DND-41 (cell line): ENCODE measurements around the gene SIX1.

Experiments used
- ATAC-seq: fragments of 200-7000 bp; cut with Tn5 transposase; 3 replicates; pipeline ENCODE4 v1.9.1; 2021; ENCODE audit warnings: low read depth; ENCODE audit not compliant: insufficient read depth
- DNase-seq: peaks from one replicate; pipeline ENCODE4 v3.0.0-alpha.2; 2020
- H2AFZ ChIP-seq: 2 replicates; pipeline ENCODE4 v1.6.0; 2012; ENCODE audit warnings: low read depth, low read length
- H3K27ac ChIP-seq: 2 replicates; pipeline ENCODE4 v1.5.1; 2012; ENCODE audit warnings: low read length, inconsistent platforms
- H3K27me3 ChIP-seq: fragments of 200-600 bp; sonication (generic); 2 replicates; pipeline ENCODE4 v1.6.0; 2012; ENCODE audit warnings: low read length, mild to moderate bottlenecking, inconsistent platforms; ENCODE audit not compliant: insufficient read depth, poor library complexity
- H3K36me3 ChIP-seq: 2 replicates; pipeline ENCODE4 v1.5.1; 2012; ENCODE audit warnings: low read length, inconsistent platforms; ENCODE audit not compliant: insufficient read depth
- H3K4me1 ChIP-seq: 2 replicates; pipeline ENCODE4 v1.5.1; 2012; ENCODE audit warnings: mild to moderate bottlenecking, low read length; ENCODE audit not compliant: insufficient read depth
- H3K4me2 ChIP-seq: 2 replicates; pipeline ENCODE4 v1.6.0; 2012; ENCODE audit warnings: mild to moderate bottlenecking, moderate library complexity, low read length, inconsistent platforms; ENCODE audit not compliant: insufficient read depth
- H3K4me3 ChIP-seq, 2 experiments: fragments of 200-600 bp in 1 of 2; shearing (Covaris generic) in 1 of 2; 2 replicates each; pipeline ENCODE4 v1.5.1; 2012 to 2016; ENCODE audit warnings: inconsistent platforms in 2 of 2, low read length in 2 of 2, mild to moderate bottlenecking in 2 of 2, low read depth in 1 of 2, moderate library complexity in 1 of 2
- H3K79me2 ChIP-seq: 2 replicates; pipeline ENCODE4 v1.6.0; 2012; ENCODE audit warnings: low read length, inconsistent platforms; ENCODE audit not compliant: insufficient read depth
- H3K9ac ChIP-seq: 2 replicates; pipeline ENCODE4 v1.6.0; 2012; ENCODE audit warnings: low read depth, mild to moderate bottlenecking, inconsistent platforms, low read length, moderate library complexity
- H3K9me3 ChIP-seq: 2 replicates; pipeline ENCODE4 v1.5.1; 2012; ENCODE audit warnings: low read length, moderate library complexity, mild to moderate bottlenecking, inconsistent platforms; ENCODE audit not compliant: insufficient read depth, severe bottlenecking
- H4K20me1 ChIP-seq: 2 replicates; pipeline ENCODE4 v1.6.0; 2012; ENCODE audit warnings: low read length; ENCODE audit not compliant: insufficient read depth
- EZH2 ChIP-seq: IDR thresholded peaks from 3 replicates; pipeline ENCODE4 v1.6.1; 2012; ENCODE audit warnings: borderline replicate concordance, low read depth, mild to moderate bottlenecking, moderate library complexity, low read length, inconsistent platforms; ENCODE audit not compliant: severe bottlenecking
- TF ChIP-seq, protein P1 (sequence below): IDR thresholded peaks from 2 replicates; pipeline ENCODE4 v1.5.1; 2012; ENCODE audit warnings: borderline replicate concordance, low read length, moderate library complexity, mild to moderate bottlenecking; ENCODE audit not compliant: poor library complexity, severe bottlenecking; ENCODE audit errors: extremely low read depth

SIX1 gene

DNA sequence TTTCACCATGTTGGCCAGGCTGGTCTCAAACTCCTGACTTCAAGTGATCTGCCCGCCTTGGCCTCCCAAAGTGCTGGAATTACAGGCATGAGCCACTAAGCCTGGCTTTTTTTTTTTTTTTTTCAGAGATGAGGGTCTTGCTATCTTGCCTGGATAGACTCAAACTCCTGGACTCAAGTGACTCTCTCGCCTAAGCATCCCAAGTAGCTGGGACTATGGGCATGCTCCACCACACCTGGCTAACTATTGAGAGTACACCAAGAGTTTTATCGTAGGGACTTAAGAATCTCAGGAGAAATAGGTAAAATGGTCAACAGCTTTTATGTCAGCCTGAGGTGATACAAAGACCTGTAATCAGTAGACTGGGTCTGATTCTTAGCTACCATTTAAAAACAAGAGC is 31.2 kb upstream of the SIX1 start:
- H3K27me3 ChIP-seq = no peaks in the 10 kb centered on the region
- no peaks in the 10 kb centered on the region for H4K20me1 ChIP-seq
- no peaks in the 10 kb centered on the region for H3K9me3 ChIP-seq
- no peaks in the 10 kb centered on the region for H3K4me1 ChIP-seq
- no peak overlapping the region for H3K4me3 ChIP-seq
- TF ChIP-seq, protein P1, sequence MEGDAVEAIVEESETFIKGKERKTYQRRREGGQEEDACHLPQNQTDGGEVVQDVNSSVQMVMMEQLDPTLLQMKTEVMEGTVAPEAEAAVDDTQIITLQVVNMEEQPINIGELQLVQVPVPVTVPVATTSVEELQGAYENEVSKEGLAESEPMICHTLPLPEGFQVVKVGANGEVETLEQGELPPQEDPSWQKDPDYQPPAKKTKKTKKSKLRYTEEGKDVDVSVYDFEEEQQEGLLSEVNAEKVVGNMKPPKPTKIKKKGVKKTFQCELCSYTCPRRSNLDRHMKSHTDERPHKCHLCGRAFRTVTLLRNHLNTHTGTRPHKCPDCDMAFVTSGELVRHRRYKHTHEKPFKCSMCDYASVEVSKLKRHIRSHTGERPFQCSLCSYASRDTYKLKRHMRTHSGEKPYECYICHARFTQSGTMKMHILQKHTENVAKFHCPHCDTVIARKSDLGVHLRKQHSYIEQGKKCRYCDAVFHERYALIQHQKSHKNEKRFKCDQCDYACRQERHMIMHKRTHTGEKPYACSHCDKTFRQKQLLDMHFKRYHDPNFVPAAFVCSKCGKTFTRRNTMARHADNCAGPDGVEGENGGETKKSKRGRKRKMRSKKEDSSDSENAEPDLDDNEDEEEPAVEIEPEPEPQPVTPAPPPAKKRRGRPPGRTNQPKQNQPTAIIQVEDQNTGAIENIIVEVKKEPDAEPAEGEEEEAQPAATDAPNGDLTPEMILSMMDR = no peak
- no peak for TF ChIP-seq EZH2
- H3K36me3 ChIP-seq = no peaks in the 10 kb centered on the region
- no peak overlapping the region for H3K9ac ChIP-seq
- no peak overlapping the region for H2AFZ ChIP-seq
- no peaks in the 10 kb centered on the region for H3K79me2 ChIP-seq
- no peak overlapping the region for H3K27ac ChIP-seq
- H3K4me2 ChIP-seq = no peak overlapping the region
- ATAC-seq = no peak
- DNase-seq = no peak

DNA sequence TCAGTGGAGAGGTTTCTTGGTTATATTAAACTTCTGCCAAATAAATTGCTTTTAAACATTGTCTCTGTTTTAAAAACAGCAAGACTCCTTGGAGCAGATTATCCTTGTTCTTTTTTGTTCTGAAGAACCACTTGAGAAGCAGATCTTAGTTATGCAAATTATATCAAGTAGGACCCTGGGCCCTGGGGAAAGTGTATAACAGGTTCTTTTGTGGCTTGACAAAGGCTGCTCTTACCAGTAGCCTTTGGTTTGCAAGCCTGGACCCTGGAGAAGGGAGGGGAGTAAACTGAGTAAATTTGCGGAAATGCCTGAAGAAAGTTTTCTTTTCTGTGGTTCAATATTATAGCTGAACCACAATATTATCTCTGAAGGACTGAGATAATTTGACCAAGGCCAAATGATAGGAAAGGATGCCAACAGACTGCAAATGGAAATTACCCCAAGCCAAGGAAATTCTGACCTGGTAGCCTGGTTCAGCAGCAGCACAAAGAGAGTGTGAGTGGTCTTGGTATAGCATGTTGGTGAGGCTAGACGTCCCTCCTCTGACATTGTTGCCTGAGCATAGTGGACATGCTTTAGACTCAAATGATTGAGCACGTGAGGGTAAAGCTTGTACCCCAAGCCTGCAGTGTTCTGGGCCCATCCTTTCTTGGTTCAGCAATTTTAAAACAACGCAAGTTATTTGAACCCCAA is 30.4 kb upstream of the SIX1 start:
- no peak for DNase-seq
- H3K27me3 ChIP-seq = no peaks in the 10 kb centered on the region
- no peaks in the 10 kb centered on the region for H4K20me1 ChIP-seq
- H2AFZ ChIP-seq = no peak overlapping the region
- no peaks in the 10 kb centered on the region for H3K36me3 ChIP-seq
- no peaks in the 10 kb centered on the region for H3K79me2 ChIP-seq
- no peak overlapping the region for H3K4me3 ChIP-seq
- H3K4me2 ChIP-seq = no peak overlapping the region
- H3K4me1 ChIP-seq = no peaks in the 10 kb centered on the region
- TF ChIP-seq EZH2 = no peak
- TF ChIP-seq, protein P1 = no peak
- H3K9me3 ChIP-seq = no peaks in the 10 kb centered on the region
- H3K9ac ChIP-seq = no peak overlapping the region
- ATAC-seq = no peak
- H3K27ac ChIP-seq = no peak overlapping the region

DNA sequence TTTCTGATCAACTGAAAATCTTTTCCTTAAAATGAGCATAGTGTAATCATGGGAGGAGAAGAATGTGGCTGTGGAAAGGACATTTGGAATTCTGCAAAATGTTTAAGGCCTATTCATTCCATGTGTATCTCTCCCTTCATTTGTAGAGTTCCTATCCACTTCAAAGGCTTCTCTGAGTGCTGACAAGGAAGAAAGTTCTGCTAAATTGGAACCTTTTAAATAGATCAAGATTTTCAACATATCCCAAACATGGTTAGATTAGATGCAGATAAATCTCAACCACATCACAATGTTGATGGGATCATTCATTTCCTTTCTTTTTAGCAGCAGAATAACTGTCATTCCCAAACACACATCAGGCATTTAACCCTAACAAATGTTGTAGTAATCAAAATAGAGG is 28.4 kb upstream of the SIX1 start:
- no peaks in the 10 kb centered on the region for H3K9me3 ChIP-seq
- no peak overlapping the region for H3K9ac ChIP-seq
- DNase-seq = no peak
- H3K27ac ChIP-seq = no peak overlapping the region
- H3K79me2 ChIP-seq = no peaks in the 10 kb centered on the region
- TF ChIP-seq, protein P1 = no peak
- no peak for TF ChIP-seq EZH2
- H2AFZ ChIP-seq = no peak overlapping the region
- H3K36me3 ChIP-seq = no peaks in the 10 kb centered on the region
- H3K27me3 ChIP-seq = no peaks in the 10 kb centered on the region
- no peaks in the 10 kb centered on the region for H3K4me1 ChIP-seq
- no peak overlapping the region for H3K4me3 ChIP-seq
- ATAC-seq = no peak
- H4K20me1 ChIP-seq = no peaks in the 10 kb centered on the region
- H3K4me2 ChIP-seq = no peak overlapping the region

DNA sequence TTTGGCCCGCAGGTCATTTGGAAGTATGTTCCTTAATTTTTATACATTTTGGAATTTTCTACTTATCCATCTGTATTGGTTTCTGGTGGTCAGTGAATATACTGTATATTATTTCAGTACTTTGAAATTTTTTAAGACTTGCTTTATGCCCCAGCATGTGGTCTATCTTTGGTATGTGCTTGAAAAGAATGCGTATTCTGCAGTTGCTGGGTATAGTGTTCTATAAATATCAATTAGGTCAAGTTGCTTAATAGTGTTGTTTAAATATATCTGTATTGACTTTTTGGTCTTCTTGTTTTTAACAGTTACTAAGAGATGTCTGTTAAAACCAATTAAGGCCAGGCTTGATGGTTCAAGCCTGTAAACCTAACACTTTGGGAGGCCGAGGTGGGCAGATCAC is 21.7 kb upstream of the SIX1 start:
- no peak for TF ChIP-seq EZH2
- TF ChIP-seq, protein P1 = no peak
- H3K79me2 ChIP-seq = no peaks in the 10 kb centered on the region
- no peak overlapping the region for H3K4me2 ChIP-seq
- no peak overlapping the region for H3K27ac ChIP-seq
- no peak for ATAC-seq
- H4K20me1 ChIP-seq = no peaks in the 10 kb centered on the region
- no peaks in the 10 kb centered on the region for H3K27me3 ChIP-seq
- no peak overlapping the region for H3K9ac ChIP-seq
- no peak overlapping the region for H3K4me3 ChIP-seq
- H3K36me3 ChIP-seq = no peaks in the 10 kb centered on the region
- H2AFZ ChIP-seq = no peak overlapping the region
- H3K9me3 ChIP-seq = no peaks in the 10 kb centered on the region
- no peak for DNase-seq
- no peaks in the 10 kb centered on the region for H3K4me1 ChIP-seq
